ENCODE data around the gene ASTN2.

The ASTN2 gene

DNA sequence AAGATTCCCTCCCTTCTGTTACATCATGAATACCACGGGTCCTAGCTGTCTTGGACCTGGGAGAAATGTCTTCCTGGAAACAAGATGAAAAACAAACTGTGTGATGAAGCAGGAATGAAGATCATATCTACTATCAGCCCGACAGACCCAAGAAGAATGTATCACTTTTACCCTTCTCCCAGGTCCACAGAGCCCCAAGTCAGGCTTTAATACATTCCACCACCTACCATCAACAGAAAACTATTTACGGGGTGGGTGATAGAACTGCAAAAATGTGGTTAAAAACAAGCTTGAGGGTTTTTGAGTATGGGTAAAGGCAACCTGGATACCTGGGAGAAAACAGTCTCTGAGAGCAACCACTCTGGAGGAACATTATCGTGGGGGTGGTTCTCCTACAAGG is 400.8 kb downstream of the ASTN2 start:
- no peak for DNase-seq (ENCODE audit: low spot score)

DNA sequence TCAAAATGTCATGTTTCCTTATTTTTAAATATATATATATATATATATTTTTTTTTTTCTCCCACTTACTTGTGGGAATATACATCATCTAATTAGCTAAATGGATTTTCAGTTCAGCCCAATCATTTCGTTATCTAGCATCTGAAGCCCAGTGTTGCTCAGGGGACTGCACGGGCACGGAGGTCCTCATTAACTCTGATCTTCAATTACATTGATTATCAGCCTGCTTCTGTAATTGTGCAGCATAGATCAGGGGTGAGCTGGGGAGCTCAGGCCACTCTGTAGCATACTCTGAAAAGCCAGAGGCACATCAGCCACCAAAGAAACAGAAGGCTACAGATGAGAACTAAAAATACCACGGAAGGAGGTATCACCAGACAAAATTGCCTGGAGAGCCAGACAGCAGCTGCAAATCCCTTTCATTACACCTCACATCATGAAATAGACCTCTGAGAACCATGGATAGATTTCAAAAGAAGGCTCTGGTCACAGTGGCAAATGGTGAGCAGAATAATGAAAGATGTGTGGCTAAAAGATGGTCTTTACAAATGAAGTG is 401.3 kb downstream of the ASTN2 start:
- no peak for DNase-seq (ENCODE audit: low spot score)

DNA sequence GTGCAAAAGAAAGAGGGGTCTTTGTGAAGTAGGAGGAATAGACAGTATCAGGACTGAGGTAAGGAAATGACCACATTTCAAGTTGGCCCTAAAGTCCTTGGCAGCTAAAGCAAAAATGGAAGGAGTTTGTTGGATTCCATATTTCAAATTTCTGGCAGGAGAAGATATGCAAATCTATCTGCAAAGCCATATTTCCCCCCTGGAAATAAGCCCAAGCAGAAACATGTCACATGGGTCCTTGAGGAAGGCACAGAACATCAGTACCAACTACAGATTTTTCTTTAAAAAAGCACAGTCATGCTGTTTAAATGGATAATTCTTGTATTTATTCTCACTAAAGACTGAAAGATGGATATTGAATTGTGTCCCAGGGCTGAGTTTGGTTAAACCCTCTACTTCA is 404.8 kb downstream of the ASTN2 start:
- DNase-seq (ENCODE audit: low spot score): no peak

DNA sequence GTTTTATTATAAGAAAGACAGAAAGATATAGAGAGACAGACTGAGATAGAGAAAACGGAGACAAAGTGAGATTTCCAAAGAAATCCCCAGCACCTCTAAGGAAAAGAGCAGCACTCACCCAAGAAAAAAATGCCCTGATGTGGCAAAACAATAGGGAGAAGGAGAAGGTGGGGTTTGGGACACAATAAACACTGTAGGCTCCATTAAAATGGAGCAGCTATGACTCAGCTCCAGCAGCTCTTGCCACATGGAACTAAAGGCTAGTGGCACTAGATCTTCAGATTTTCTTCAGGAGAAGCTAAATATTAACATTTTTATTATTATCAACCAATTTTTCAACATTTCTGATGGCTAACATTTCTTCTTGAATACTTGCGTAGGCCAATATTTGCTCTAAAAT is 406.0 kb downstream of the ASTN2 start:
- no peak for DNase-seq (ENCODE audit: low spot score)

DNA sequence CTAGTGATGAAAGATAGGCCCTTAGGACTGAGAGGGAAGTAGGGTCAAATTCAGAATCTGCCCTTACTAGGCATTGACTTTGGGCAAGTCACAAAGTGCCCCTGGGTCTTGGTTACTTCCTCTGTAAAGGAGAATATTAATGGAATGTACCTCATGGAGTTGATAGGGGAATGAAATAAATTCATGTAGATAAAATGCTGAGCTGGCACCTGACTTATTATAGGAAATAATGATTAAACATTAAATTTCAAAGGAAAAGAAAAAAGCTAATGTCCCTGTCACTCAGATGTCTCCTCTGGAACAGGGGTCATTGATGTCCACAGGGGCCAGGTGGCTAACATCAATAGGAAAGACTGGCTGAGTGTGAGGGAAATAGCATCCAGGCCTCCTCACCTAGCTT is 406.4 kb downstream of the ASTN2 start:
- no peak for DNase-seq (ENCODE audit: low spot score)

DNA sequence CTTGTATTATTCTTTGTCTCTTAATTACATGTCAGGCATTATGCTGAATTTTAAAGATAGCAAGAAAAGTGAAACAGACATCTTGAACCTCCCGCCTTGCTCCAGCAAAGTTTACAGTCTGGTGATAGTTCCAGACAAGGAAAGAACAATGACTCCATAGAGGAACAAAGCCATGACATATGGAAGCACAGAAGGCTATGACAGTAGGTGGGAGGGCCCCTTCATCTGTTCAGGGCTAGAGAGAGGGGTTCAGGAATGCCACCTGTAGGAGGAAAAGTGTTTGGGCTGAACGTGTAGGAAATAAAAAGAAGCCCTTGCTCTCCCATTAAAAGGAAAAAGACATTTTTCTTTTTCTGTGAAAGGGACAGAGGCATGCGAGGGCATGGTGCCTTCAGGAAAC is 412.2 kb downstream of the ASTN2 start:
- DNase-seq (ENCODE audit: low spot score): no peak

DNA sequence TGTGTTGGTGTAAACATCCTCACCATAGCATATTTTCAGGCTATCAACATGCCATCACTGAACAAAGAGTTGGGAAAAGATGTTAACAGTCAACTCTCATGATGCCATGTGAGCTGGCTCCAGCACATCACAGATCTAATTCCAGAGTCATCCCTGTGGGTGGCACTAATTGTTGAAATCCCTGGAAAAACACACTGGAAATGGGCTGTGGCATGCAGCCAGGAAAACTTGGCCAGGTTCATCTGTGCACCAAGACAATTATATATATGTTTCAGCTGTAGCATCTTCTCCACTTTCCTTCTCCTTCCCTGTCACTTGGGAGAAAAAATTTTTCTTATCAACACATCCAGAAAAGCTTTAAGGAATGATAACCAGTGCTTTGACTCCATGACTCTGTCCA is 414.0 kb downstream of the ASTN2 start:
- no peak for DNase-seq (ENCODE audit: low spot score)

DNA sequence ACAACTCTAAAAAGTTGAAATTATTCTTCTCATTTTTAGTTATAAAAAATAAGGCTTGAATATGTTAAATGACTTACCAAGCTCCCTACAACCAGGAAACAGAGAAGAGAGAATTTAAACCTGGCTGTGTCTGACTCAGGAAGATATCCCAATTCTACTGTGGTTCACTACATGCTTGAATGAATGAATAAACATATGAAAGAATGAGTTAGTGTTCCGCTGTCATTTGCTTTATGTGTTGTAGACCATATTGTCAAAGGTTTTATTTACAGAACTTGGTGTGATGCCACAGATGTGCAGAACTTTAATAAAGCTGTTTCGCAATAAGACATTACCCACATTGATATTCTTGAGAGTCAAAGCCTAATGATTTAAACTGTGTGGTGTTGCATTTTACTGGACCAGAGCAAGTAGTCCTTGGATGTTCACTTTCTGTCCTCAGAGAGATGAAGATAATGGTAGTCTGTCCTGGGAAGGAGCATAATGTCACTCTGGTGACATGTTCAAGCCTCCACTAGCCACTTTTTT is 414.6 kb downstream of the ASTN2 start:
- DNase-seq (ENCODE audit: low spot score): no peak

DNA sequence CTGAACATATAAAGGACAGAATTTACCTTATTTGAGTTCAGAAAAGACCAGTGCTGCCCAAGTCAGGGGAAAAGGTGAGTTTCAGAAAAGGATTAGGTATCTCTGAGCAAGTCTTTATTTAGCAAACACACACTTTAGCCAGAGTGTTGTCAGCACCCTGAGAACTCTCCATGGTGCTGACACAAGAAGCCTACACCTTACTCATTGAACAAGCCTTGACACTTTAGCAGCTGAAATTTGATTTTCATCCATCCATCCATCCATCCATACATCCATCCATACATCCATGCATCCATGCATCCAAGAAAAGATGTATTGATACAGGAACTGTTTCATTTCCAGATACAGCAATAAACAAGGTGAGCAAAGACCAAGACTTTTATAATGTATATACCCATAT is 416.6 kb downstream of the ASTN2 start:
- no peak for DNase-seq (ENCODE audit: low spot score)

DNA sequence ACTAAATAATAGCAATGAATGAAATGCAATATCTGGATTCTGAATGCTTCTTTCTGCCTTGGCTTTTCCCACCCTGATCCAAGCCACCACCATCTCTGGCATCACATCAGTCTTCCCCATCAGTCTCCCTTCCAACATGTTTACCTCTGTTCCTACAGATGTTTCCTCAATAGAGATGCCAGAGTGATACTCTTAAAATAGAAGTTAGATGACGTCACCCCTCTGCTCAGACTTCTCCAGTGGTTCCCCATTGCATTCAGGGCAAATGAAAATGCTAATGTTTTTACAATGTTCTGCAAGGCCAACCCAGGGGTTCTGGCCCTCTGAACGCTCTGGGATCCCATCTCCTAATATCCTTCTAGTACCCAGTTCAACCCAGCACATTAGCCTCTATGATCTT is 422.0 kb downstream of the ASTN2 start:
- no peak for DNase-seq (ENCODE audit: low spot score)

DNA sequence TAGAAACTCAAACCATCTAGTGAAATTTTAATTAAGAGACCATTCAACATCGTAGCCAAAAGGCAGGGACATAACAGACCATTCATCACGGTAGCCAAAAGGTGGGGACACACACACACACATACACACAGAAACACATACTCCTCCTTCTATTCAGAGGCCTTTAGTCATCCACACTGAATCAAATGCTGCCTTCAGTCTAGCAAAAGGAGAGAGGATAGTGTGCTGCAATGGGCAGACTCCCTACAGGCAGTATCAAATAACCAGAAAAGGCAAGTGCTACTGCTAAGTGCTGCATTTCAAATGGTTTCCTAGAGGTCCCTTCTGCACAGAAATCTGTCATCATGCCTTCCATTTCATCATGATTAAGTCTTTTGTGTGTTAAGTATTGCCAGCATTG is 423.8 kb downstream of the ASTN2 start:
- DNase-seq (ENCODE audit: low spot score): no peak

DNA sequence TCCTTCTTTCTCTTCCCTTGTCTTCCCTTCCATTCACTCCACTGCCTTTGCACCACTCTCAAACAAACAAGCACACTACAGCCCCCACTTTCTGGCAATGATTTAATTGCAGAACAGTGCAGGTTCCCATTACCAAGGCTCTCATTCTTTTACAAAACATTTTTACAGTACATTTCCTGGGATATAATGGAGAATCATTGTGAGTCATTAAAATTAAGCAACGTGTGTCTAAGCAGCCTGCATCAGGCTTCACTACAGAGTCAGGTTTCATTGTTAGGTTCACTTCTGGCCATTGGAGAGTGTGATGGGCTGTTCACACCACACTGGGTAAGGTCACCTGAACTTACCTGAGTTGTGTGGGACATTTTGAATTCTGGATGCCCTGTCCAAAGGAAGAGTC is 424.3 kb downstream of the ASTN2 start:
- no peak for DNase-seq (ENCODE audit: low spot score)

DNA sequence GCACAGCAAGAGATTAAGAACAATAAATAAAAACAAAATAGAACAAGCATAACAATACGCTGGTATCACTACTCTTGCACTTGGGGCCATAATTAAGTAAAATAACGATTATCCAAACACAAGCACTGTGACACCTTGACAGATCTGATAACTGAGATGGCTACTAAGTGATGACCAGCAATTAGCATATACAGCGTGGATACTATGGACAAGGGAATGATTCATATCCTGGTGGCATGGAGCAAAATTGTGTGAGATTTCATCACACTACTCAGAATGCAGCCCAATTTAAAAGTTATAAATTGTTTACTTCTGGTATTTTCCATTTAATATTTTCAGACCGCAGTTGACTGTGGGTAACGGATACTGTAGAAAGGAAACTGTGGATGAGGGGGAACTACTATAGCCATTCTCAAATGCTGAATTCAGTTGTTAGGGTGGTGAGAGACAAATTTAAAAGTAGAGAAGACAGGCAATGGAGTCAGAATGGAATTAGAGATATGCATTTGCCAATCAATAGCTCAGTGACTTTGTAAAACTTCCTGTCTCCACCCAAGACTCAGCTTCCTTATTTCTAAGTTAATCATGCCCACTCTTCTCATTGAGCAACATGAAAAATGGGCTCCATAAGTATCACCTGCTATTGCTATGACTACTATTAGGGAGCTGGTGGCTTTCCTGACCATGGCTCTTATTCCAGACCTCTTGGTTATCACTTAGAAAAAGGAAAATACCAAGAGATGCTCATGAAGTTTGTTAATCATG is 427.0 kb downstream of the ASTN2 start:
- peak; percentile 20 for DNase-seq (ENCODE audit: low spot score)

DNA sequence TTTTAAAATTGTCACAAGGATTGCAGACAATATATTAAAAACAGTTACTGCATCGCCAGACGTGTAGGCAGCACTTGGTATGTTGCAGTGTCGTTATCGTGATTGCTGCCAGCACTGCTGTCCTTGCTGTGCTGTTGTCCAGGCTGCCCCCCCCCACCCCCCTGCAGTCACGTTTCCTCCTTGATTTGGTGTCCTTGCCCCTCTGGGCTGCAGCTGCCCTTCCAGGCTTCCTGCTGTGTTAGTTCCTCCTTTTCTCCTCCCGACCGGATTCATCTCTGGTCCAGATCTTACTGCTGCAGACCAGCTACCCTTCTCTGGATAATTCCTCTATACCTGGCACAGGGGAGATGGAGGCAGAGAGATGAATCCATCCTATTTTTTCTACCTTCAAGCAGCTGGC is 428.8 kb downstream of the ASTN2 start:
- no peak for DNase-seq (ENCODE audit: low spot score)

DNA sequence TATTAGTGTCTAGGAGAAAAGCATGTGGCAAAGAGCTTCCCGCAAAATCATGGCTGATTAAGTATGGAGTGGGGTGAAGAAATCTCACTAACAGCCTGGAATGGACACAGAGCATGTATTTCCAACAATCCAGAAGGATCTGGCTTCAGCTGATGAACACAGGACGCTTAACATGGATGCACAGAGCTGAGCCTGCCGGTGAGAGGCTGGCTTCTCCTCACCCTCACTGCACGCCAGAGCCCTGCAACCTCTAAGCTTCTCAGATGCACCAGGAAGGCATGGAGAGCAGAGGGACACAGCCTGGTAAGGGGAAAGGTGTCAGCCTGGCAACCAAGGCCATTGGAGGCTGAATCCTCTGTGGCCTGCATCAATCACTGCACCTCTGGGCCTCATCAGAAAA is 429.3 kb downstream of the ASTN2 start:
- no peak for DNase-seq (ENCODE audit: low spot score)

DNA sequence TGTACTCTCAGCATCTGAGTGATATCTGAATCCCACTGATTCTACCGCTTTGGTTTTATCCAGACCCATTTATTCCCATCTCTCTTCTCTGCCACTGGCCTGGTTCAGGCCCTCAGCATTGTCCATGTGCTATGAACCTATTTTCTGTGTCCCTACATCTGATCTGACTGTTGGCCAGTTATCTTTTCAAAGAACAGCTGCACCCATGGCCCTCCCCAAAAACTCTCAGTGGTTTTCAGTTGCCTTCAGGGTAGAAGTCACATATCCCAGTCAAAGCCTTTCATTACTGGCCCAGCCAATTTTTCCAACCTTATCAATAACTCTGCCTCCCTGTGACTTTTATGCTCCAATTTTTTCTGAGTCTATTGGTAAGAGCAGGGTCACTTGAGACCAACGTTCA is 430.7 kb downstream of the ASTN2 start:
- no peak for DNase-seq (ENCODE audit: low spot score)

DNA sequence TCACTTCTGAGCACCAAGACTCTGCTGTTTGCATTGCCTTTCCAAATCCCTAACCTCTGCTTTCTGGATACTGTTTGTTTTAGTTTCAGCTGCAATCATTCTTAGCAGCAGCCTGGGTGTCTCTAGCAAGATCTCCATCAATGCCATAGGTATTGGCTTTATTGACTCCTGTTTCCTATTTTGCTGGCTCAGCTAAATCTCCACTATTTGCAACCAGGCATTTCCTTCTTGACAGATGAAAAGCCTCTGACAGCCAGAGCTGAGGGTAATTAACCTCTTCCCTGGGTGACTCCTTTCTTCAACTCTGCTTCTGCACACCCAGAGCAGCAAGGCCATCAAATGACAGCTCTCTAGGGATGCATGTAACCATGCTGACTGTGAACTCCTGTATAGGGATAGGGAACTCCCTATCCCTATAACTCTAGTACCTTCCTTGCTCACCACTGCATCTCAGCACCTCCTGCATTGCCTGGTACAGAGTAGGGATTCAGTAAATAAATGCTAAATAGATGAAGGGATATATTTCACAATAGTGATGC is 434.2 kb downstream of the ASTN2 start:
- no peak for DNase-seq (ENCODE audit: low spot score)

DNA sequence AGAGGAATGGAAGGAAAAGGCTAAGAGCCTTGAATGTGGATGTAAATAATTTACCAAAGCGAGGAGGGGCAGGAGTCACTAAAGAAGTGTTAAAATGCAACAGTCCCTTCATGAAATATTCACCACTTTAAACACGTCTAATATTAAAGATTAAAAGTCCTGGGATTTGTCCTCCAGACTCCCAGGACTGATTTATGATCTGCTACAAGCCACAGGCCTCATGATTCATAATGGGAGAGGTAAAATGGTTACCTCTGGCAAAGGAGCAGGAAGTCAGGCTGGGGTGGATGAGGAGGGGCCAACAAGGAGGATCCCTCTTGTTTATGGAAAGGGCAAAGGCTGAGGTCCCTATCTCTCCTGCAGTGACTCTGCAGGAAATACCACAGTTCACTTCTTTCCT is 435.4 kb downstream of the ASTN2 start:
- peak; percentile 24 for DNase-seq (ENCODE audit: low spot score)

DNA sequence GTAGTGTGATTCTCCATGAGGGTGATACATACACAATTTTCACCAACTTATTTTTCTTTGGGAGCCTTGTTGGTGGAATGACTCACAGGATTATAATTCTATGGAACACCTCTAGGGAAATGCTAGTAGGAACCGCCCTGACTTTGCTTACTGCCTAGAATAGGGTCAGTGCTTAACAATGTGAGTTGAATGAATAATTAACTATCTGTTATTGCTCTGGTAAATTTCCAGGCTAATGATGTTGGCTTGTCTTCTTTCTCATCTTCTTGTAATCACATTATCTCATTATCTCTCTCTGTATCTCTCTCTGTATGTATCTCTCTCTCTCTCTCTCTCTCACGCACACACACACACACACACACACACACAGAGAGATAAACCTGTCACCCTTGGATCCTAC is 436.7 kb downstream of the ASTN2 start:
- no peak for DNase-seq (ENCODE audit: low spot score)

DNA sequence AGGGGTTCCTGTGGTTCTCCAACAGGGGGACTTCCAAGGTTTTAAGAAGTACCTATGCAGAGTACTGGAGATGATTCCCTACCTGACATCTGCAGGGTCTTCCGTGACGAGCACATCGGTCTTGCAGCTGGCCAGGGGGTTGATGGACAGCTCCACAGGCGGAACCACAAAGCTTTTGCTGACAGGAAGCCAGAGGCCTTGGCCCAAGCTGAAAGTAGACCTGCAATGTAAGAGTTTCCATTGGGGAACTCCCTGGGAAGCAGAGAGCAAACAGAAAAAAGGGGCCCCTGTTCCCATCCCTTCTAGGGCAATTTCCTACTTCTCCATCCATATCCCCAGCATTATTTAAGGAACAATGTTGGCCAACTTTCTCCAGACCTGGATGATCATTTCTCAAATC is 439.7 kb downstream of the ASTN2 start:
- no peak for DNase-seq (ENCODE audit: low spot score)

DNA sequence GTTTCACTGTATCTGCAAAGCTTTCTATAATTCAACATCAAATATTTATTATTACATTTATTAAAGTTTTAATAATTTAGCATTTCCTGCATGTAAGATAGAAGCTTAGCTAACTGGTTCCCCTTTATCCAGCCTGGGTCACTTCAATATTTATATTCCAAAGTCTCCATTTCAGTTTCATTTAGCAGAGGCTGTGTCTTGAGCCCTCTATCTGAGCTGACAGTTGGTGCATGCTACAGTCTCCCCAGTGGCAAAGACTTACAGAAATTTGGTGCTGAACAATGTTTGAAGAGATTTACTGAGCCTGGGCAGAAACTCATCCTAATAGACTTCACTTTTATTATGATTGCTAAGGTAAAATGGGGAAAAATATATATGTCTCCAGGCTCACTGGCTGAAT is 448.7 kb downstream of the ASTN2 start:
- DNase-seq (ENCODE audit: low spot score): no peak

DNA sequence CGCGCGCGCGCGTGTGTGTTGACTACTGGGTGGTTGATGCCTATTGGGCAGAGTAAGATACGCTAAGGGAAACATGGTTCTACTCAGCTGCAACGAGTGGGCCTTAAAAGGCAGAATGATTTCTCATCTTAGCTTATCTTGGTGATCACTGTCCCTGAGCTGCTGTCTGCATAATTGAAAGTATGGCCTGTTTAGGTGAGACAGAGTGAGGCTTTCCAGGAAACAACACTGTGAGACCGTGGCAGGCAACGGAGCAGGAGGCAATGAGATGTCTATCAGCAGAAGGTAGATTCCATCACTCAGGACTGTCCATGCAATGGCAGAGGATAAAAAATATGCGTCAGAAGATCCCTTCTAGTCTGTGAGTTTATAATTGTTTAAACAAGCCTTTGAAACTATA is 450.6 kb downstream of the ASTN2 start:
- DNase-seq (ENCODE audit: low spot score): no peak

DNA sequence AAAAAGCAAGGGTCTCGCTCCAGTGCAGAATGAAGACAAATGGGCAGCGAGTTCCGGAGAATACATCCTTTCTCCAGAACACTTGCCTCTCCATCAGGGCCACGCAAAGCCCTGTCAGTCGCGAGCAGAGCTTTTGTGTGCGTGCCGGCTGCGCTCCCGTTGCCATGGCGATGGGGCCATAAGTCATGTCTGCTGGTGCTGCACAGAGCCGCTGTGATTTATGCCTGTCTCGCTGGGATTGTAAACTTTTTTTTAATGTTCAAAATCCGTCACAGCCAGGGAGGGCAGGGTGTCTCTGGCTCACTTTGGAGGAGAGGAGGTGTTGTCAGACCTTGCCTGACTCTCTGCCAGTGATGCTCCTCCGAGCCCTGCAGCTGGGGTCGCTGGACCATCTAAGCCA is 455.0 kb downstream of the ASTN2 start:
- no peak for DNase-seq (ENCODE audit: low spot score)

DNA sequence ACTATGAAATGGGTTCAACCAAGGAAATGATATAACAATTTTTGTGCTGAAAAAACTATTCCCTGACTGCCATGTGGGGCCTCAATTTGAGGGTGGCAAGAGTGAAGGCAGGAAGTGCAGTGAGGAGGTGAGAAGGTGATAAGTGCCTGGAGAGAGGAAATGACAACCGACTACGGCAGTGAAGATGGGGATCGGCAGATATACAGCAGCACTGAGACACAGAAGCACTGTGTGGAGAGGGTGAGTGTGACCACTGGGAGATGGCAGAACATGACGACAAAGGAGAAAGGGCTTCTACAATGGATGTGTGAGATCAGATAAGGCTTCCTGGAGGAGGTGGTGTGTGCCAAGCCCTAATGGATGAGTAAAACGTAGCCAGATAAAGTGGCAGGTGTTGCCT is 456.0 kb downstream of the ASTN2 start:
- DNase-seq (ENCODE audit: low spot score): no peak
